Fibroblast of skin of left biceps (primary cell): ENCODE data around the gene BORA.
"Not testable (repeated sequence)": the region's sequence is repeated elsewhere in the genome, so short reads cannot be mapped to it uniquely, and the experiment has no call there.

Experiments
- DNase-seq, 2 experiments: peaks; one replicate each; pipeline ENCODE4 v3.0.0-alpha.2; 2013; ENCODE audit warnings: low read depth in 2 of 2

BORA gene

DNA sequence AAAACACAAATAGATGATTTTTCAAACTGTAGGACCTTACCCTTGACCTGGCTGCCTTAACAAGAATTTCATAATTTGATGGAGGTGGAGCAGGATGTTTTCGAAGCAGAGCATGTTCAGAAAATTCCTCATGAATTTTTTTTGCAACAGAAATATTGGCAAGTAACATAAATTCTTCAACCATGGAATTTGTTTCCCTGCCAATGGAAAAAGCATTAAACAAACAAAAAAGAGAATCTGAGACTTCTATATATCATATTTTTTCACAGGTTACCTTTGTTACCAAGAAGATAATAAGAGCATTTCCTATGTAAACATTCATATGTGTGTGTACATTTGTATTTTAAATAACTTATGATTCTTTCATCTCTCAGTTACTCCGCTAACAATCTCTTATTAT is 35.7 kb downstream of the BORA start:
- DNase-seq = no peak

DNA sequence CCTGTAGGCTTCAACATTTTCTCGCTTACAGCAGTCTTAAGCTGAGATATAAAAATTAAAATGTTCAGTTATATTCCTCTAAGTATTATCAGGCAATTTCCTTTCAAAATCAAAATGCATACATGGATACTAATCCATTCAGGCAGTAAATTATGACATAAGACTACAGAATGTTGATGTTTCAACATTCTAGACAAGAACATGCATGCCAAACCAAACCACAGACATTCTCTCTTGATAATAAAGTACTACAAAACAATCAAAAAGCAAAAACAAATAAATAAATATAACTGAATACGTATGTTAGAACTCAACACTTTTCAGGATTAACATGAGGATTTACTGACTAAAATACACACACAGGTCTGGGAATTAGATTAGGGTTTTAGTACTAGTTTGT is 46.3 kb downstream of the BORA start:
- no peak for DNase-seq

DNA sequence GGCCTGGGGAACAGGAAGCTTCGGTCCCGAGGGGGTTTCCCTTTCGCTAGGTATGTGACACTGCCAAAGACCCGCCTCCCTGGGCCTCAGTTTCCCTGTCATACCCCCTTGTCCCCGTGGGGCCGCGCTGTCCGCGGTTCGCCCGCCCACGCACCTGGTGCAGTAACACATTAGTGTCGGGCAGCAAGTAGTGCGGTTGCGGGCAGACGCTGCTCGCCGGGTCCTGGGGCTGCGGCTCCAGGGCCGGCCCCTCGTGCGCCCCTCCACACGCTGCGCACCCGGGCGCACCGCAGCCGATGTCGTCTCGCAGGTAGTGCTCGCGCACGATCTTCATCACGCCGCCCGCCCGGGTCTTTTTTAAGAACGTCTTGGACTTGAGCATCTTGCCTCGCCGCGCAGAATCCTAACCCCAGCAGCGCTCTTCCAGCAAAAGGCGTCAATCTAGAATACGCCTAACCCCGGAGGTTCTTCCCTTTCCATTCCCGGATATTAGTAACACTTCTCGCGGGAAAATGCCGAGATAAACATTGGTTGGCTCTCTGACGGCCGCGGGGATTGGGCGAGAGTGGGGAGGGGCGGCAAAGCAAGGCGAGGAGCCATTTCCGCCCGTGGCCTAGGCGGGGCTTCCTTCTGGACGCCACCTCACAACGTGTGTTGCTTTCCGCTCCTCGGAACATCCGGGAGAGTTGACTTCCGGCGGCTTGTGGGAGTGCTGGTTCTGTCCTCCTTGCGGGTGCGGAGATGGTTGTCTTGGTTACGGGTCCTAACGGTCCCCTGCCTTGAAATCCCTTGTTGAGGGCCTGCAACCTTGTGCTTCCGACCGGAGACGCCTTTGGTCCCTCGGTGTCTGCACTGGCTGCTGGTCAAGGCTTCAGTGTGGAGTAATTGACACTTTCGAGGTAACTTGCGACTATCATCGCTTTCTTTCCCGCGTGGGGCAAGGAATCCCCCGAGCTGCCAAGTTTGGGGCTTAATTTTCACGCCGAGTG is 54.0 kb downstream of the BORA start, which contains the start of the genes DIS3 and PIBF1:
Gene DIS3, minus strand, starts transcription at position 450 of the 989 bp plus-strand sequence. Its CDS starts 68 bp downstream, at position 382.
Gene PIBF1, plus strand, starts transcription at position 683 of the 989 bp plus-strand sequence. CDS start 1,337 bp downstream, outside the sequence.
- peak; percentile 93 to 96 for DNase-seq

DNA sequence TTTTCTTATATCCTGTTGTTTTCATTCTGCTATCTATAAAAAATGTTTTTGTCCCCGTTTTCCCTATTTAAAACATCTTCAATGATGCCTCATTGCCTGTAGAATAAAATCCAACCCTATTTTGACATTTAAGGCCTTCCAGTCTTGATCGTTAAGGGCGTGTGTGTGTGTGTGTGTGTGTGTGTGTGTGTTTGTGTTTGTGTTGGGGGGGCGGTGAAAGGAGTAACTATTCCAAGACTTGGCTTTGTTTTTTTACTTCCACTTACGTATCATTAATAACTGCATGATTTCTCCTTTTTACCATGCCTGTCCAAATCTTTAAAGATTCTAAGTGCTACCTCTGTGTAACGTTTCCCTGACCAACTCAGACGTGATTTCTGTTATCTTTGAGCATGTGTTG is 55.0 kb downstream of the BORA start:
- DNase-seq = no peak

DNA sequence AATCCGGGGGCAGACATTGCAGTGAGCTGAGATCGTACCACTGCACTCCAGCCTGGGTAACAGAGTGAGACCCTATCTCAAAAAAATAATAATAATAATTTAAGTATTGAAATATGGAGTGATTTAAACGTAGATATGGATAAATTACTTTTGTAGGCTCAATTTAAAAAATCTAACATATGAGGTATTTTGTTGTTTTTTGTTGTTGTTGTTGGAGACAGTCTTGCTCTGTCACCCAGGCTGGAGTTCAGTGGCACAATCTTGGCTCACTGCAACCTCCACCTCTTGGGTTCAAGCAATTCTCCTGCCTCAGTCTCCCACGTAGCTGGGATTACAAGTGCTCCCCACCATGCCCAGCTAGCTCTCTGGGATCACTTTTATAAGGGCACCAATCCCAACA is 57.0 kb downstream of the BORA start:
- not testable (repeated sequence) for DNase-seq

DNA sequence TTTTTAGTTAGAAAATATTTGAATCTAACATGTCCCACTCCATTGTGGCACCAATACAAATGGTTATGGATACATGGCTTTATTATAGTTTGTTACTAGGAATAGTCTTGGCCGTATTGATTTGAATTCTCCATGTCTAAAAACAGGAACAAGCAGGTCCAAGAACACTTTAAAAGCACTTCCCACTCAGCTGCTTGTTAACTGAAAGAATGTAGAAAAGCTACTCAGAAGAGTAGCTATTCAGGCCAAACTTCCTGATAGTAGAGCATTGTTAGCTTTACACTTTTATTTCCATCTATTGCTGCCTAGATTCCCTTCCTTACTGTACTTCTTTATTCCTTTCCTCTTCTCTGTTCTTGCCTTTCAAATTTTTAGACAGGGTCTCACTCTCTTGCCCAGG is 61.1 kb downstream of the BORA start:
- DNase-seq = no peak

DNA sequence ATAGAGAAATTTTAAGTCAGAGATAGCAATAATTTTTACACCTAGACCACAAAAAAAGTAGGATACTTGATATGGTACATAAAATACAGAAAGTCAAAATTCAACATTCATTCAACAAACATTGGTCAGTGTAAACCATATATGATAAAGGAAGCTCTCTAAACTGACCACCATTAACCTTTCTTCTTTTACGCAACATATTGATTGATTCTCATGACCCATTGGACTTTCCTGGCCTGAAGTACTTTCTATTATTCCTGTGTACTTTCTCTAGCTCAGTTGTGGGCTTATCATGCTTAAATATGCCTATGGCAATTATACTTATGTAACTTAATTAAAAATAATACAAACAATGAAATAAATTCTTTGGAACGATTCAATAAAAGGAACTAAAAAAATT is 64.9 kb downstream of the BORA start:
- no peak for DNase-seq

DNA sequence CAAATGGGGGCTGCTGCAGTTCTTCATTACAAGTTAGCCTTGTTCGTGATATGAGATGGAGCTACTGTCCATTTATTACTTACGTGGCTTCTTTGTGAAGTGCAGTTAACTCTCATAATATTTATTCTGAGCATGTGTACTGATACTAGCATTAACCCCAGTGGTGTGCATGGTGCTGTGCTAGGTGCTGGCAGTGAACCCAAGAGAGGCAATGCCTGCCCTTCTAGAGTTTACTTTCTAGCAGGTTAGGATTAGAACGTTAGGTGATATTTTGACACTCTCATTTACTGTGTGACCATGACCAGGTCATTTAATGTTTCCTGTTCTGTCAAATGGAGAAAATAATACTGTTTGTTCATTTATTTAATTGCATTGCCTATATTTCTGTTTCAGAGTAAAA is 71.1 kb downstream of the BORA start:
- DNase-seq = no peak

DNA sequence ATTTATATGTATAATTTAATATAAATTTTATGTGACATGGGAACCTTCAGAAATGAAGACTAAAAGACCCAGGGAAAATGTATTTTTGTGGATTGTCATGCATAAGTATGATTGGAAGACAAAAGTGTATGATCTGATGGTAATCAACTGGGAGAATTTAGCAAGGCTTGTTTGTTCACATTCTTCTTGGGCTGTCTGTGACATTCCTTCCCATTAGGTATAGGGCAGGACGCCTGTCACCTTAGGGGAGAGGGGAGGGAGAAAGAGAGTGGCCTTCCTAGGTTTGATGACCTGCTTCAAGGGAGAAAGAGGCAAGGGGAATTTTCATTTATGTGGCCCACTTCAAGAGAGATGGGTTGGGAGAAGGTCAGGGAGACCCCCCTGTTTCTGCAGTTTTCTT is 76.6 kb downstream of the BORA start:
- DNase-seq = no peak
